ENCODE data around the gene MED8.

The MED8 gene

DNA sequence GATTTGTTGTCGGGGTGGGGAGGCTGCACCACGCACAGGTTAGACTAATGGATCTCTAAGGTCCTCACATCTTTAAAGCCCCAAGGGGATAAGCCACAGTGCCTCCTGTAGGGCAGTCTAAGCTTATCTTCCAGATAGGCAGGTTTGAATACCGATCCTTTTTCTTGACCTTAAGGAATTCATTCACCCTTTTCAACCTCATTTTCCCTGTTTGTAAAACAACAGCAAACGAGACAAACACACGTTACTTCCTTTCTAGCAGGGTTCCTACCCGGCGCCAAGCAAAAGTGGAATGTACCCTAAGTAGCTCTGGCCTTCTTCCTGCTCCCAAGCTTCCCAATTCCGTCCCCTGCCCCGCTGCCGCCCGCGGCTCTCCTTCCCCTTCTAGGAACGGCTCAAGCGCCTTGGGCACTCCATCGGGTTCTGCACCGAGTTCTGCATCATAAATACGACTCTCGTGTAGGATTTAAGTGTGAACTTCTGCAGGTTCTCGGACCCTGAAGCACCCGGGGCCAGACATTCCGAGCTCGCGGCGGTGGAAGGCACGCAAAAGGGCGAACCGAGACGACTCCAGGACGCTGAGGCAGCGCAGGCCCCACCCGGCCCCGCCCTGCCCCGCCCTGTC, 31.4 kb downstream of the MED8 start:
- peak; percentile 99 for DNase-seq

DNA sequence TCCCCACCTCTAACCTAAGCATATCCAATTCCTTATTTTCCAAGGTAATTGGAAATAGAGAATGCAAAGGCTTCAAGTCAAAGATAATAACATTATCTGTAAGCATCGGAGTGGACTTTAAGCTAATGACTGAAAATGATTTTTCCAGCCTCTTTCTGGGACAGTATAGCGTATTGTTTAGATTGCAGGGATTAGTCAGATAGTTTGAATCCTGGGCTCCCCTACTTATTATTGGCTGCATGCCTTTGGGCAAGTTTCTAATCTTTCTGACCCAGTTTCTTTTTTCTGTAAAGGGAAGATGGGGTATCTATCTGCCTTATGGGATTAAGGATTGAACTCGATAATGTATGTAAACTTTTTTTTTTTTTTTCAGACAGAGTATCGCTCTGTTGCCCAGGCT, 32.3 kb downstream of the MED8 start:
- DNase-seq, result no peak

GRCh38 chr1:43354936-43355335, 34.7 kb downstream of the MED8 start:
- DNase-seq, result no peak

- no peak for DNase-seq
Observed at GRCh38 chr1:43354471-43354870, 35.1 kb downstream of the MED8 start.

DNA sequence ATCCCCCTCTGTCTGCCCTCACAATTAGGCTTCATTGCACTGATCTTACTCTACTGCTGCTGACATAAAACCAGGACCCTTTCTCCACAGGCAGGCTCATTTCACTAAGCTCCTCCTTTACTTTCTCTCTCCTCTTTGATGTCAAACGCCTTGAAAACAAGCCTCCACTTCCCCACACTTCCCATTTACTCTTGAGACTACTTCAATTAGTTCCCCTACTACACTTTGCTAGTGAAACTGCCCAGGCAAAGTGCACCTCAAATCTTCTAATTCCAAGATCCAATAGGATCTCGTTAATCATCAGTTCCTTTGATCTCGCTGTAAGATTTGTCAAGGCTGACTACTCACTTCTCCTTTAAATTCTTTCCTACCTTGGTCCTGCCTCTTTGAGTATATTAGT, 36.7 kb downstream of the MED8 start:
- DNase-seq, result no peak

DNA sequence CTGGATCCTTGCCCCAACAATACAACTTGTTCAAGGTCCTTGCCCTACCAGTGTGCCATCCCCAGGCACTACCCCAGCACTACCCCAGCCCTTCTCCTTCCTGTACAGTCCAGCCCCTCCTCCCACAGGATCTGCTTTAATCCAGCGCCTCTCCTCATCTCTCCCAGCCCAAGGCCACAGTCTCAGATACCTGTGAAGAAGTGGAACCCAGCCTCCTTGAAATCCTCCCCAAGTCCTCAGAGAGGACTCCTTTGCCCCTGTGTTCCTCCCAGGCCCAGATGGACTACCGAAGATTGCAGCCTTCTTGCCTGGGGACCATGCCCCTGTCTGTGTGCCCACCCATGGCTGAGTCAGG, 37.3 kb downstream of the MED8 start:
- no peak for DNase-seq

DNA sequence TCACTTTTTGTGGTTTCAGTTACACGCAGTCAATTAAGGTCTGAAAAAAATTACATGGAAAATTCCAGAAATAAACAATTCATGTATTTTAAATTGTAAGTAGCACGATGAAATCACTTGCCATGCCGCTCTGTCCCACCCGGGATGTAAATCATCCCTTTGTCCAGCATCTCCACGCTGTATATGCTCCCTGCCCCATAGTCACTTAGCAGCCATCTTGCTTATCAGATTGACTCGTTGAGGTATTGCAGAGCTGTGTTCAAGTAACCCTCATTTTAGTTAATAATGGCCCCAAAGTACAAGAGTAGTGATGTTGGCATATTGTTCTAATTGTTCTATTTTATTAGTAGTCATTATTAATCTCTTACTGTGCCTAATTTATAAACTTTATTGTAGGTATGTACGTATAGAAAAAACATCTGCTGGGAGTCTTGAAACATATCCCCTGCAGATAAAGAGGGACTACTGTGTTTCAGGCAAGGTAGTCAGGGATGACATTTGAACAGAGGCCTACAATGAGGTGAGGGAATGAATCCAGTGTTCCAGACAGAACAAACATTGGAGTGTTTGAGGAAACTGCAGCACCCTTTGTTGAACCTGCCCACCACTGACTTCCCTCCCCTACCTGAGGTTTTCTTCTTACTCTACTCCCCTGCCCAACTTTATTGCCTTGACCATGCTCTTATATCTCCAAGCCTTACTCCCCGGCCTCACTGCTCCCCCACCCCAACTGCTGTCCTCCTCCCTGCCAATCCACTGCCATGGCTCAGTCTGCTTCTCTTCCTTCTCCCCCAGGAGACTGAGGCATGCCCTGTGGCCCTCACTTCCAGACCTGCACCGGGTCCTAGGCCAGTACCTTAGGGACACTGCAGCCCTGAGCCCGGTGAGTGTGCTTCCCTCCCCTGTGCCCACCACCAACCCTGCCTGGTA, 37.9 kb downstream of the MED8 start:
- no peak for DNase-seq

DNA sequence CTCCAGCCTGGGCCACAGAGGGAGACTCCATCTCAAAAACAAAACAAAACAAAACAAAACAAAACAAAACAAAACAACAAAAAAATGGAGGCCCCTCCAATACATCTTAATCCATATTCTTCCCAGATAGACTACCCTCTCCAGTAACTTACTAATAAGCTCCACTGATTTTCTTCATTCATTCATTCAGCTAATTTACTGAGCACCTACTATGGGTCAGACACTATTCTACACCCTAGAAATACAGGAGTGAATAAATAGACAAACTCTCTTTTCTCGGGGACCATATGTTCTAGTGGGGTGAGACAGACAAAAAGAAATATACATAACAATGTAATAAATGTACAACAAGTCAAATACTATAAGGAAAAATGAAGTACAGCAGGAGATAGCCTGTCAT, 38.6 kb downstream of the MED8 start:
- no peak for DNase-seq

- DNase-seq, result no peak
Observed at GRCh38 chr1:43349594-43350306, 39.9 kb downstream of the MED8 start.

- DNase-seq, result peak; percentile 100
Observed at GRCh38 chr1:43348809-43349593, 40.6 kb downstream of the MED8 start.

- DNase-seq, result peak; percentile 98
Observed at GRCh38 chr1:43348343-43348808, 41.2 kb downstream of the MED8 start.

DNA sequence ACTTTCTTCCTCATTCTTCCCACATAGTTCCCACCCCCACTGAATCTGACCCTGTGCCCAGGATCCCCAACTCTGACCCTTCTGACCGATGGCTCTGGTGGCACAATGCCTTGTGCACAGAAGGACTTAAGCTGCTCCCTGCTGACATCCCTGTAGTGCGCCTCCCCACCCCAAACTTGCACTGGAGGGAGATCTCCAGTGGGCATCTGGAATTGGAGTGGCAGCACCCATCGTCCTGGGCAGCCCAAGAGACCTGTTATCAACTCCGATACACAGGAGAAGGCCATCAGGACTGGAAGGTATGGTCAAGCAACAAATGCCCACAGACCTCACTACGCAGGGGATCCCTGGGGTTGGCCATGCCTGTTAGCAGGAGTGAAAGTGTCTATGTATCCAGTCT, 43.0 kb downstream of the MED8 start:
- DNase-seq, result no peak

DNA sequence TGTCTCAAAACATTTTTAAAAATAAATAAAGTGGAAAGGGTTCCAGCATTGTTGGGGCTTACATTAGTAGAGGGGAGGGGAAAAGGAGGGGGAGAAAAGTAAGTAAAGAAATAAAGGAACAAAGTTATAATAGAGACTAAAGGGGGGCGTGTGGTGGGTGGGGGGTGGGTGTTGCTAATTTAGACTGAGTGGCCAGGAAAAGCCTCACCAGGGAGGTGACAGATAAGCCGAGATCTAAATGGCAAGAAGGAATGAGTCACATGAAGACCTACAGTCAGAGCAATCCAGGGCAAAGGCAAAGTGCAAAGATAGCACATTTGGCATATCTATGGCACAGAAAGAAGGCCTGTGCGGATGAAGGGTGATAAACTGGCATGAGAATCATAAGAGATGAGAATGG, 44.5 kb downstream of the MED8 start:
- no peak for DNase-seq

- no peak for DNase-seq
Observed at GRCh38 chr1:43344267-43344850, 45.2 kb downstream of the MED8 start.

GRCh38 chr1:43340559-43340958, 49.0 kb downstream of the MED8 start:
- no peak for DNase-seq

- no peak for DNase-seq
Observed at GRCh38 chr1:43339584-43340232, 49.9 kb downstream of the MED8 start.

DNA sequence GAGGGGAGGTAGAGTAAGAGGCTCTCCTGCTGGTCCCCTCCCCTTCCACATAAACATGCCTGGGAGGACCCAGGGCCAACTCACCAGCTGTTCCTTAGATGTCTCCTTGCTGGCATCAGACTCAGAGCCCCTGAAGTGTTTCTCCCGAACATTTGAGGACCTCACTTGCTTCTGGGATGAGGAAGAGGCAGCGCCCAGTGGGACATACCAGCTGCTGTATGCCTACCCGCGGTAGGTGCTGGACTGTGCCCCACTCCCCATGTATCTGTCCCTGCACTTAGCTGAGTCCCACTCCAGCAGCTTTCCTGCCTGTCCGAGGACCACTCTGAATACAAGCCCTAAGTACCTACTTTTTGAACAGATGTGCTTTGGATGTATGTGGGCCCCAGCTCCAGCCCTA, 51.6 kb downstream of the MED8 start:
- DNase-seq, result no peak

DNA sequence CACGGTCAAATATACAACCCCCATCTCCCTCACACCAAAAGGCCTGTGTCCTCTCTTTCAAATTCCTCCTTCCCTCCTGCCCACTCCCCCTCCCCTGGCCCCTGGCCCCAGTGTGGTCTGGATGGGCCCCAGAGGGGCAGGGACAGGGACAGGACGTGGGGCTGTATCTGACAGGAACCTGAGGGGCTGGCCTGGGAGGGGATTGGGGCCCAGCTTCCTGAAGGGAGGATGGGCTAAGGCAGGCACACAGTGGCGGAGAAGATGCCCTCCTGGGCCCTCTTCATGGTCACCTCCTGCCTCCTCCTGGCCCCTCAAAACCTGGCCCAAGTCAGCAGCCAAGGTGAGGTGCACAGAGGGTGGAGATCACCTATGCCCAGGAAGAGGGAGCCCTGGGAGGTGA, 52.0 kb downstream of the MED8 start, which contains the start of gene MPL:
Gene MPL, plus strand, starts transcription at position 231 of the 400 bp plus-strand sequence. Its CDS starts 31 bp downstream, at position 262.
- DNase-seq, result no peak

GRCh38 chr1:43334453-43335205, 55.0 kb downstream of the MED8 start:
- no peak for DNase-seq
